ENCODE data around the gene HUNK.

HUNK gene

DNA sequence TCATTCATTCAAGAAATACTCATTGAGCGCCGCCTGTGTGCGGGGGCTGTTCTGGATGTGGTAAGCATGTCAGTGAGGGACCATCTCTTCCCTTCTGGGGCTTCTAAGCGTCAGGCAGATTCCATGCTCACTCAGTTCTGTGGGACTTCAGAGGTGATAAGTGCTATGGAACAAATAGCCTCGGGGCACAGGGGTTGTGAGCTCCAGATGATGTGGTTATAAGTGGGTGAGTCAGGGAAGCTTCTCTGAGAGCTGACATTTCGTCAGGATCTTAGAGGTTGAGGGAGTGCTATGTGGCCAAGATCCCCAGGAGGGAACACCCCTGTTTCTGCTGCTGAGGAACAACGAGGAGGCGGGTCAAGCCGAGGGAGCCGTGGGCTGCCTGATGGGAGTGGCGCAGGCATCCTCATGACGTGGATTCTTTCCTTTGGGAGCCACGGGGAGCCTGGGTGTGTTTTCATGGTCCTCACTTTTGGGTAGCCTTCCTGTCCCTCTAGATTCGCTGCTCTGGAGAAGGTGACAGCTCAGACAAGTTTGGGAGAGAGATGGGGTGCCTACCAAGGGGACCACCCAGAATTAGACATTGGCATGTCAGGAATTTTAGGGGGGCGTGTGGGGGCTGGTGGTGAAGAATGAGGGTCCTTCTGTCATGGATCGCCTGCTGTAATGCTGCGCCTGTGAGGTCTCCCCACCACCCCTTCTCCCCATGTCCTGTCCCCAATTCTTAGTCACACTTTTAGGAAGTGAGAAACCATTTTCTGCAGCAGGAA is 38.5 kb downstream of the HUNK start:
- in situ Hi-C loops (cut with HindIII; ENCODE audit: low pct_ligation_motif_present, low pct_unique_long_range_greater_than_20kb, low sequenced_read_pairs) = no loop called here

DNA sequence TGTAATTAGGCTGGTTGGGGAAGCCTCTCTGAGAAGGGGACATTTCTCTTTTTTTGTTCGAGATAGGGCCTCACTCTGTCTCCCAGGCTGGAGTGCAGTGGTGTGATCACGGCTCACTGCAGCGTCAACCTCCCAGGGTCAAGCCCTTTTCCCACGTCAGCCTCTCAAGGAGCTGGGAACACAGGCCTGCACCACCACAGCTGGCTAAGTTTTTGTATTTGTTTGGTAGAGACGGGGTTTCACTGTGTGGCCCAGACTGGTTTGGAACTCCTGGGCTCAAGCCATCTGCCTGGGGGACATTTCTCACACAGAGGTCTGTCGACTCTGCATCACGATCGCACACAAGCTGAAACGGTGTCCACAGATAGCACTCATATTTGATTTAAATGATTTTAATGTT is 39.7 kb downstream of the HUNK start:
- no peak for DNase-seq
- in situ Hi-C loops (cut with HindIII; ENCODE audit: low pct_ligation_motif_present, low pct_unique_long_range_greater_than_20kb, low sequenced_read_pairs) = no loop called here

More for the DNA sequence above, 38.5 kb downstream of the HUNK start:
- DNase-seq = no peak

DNA sequence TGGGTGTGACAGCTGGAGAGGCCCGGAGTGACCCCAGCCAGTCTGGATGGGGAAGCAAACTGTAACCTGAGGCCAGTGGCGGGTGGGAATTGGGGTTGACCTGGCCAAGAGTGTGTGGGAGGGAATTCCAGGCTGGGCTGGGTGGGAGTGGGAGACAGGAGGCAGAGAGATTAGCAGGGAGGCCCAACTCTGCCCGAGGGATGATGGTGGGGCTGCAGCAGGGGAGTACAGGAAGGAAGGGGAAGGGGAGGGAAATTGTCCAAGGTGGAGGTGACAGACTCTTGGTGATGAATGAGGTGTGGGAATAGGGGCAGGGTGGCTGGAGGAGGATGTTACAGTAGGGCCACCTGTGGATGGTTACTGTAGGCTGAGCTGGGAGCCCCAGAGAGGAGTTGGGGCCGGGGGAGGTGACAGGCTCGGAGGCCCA is 40.4 kb downstream of the HUNK start:
- no peak for DNase-seq
- in situ Hi-C loops (cut with HindIII; ENCODE audit: low pct_ligation_motif_present, low pct_unique_long_range_greater_than_20kb, low sequenced_read_pairs) = no loop called here

DNA sequence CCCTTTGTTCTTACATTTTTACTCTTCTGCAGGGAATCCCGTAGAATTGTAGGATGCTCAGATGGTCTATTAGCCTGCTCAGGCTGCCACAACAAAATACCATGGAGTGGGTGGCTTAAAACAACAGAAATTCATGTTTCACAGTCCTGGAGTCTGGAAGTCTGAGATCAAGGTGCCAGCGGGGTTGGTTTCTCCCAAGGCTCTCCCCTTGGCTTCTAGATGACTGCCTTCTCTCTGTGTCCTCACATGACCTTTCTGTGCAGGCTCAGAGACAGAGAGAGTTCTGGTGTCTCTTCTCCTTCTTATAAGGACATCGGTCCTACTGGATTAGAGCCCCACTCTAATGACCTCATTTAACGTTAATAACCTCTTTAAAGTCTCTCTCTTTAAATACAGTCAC is 41.7 kb downstream of the HUNK start:
- DNase-seq = no peak
- in situ Hi-C loops (cut with HindIII; ENCODE audit: low pct_ligation_motif_present, low pct_unique_long_range_greater_than_20kb, low sequenced_read_pairs) = no loop called here

DNA sequence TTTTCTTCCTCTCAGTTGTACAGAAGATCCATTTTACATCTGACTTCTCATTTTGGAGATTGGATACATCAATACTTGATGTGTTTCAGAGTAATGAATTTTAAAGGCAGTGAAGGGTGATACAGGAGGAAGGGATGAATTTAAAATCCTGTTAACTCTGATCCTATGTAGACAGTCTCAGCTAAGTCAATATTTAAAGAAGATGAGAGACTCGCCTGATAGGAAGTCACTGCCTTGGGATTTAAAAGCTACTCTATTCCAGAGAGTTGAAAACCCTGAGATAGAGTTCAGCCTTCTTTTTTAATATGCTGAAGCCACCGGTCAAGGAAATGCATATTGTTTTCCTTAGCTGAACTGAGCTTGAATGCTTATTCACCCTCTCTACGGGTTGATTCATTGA is 42.7 kb downstream of the HUNK start:
- in situ Hi-C loops (cut with HindIII; ENCODE audit: low pct_ligation_motif_present, low pct_unique_long_range_greater_than_20kb, low sequenced_read_pairs) = no loop called here
- no peak for DNase-seq

DNA sequence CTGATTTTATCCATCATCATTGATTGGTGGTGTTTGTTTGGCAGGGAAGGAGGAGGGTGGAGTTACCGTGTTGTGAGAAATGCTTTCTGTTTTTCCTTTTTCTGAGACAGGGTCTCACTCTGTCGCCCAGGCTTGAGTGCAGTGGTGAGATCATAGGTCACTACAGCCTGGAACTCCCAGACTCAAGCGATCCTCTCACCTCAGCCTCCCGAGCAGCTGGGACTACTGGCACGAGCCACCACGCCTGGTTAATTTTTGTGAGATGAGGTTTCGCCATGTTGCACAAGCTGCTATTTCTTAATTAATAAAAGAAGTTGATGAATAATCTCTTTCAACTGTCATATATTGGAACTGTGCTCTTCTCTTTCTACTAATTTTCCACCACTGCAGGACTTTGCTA is 44.3 kb downstream of the HUNK start:
- in situ Hi-C loops (cut with HindIII; ENCODE audit: low pct_ligation_motif_present, low pct_unique_long_range_greater_than_20kb, low sequenced_read_pairs) = no loop called here
- no peak for DNase-seq

DNA sequence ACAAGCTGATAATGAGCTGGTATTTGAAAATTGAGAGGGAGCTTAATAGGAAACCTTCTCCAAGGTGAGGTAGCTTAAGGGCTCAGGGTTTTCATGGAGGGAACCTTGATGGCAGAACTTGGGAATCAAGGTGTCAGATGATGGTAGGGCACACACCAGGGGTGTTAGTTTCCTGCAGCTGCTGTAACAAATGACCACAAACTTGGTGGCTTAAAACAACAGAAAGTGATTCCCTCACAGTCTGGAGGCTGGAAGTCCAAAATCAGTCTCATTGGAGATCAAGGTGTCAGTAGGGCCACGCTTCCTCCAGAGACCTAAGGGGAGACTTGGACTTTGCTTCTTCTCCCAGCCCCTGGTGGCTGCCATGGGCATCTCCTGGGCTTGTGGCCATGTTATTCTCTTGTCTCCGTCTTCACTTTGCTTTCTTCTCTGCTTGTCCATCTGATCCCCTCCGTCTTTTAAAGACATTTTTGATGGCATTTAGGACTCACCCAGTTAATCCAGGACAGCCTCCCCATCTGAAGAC is 45.5 kb downstream of the HUNK start:
- no peak for DNase-seq
- in situ Hi-C loops (cut with HindIII; ENCODE audit: low pct_ligation_motif_present, low pct_unique_long_range_greater_than_20kb, low sequenced_read_pairs) = no loop called here

DNA sequence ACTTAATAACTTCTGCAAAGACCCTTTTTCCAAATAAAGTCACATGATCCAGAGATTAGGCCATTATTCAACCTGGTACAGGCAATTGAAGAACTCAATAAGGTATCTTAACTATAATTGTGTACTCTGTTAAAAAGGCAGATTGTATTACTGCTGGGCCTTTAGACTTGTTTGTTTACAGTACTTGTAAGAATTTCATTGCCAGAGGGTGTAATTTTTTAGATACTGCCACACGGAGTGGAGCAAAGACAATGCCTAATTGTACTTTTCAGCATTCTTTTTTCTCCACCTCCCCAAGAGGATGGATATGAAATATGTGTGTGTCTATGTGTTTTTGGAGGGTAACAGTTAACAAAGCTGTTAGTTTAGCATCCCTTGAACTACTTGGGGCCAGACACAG is 47.5 kb downstream of the HUNK start:
- in situ Hi-C loops (cut with HindIII; ENCODE audit: low pct_ligation_motif_present, low pct_unique_long_range_greater_than_20kb, low sequenced_read_pairs) = no loop called here
- no peak for DNase-seq

DNA sequence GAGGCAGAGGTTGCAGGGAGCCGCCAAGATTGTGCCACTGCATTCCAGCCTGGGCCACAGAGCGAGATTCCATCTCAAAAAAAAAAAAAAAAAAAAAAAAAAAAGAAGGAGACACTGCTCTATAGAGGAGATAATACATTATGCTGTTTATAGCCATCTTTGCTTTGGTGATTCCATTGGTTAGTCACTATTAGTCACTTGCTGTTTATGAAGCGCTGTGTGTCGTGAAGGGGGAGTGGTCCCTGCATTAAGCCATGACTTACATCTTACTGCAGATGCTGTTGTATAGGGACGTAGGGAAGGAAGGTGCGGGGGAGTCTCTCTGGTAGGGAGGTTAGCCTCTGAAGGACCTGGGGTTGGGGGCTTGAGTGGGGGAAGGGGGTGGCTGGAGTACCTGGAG is 48.3 kb downstream of the HUNK start:
- no peak for DNase-seq
- in situ Hi-C loops (cut with HindIII; ENCODE audit: low pct_ligation_motif_present, low pct_unique_long_range_greater_than_20kb, low sequenced_read_pairs) = no loop called here

DNA sequence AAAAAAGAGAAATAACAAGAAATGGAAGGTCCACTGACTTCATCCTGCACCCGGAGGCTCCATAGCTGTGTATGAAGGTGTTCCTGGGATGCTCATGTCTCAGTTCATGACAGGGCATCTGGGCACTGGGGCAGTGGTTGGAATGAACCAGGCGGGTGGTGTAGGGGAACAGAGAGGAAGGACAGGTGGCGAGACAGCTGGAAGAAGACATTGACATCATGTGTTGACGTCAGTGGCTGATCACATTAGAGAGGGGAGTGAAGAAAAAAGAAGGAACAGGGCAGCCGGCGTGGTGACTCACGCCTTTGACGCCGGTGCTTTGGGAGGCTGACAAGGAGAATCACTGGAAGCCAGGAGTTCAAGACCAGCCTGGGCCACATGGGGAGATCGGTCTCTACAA is 50.1 kb downstream of the HUNK start:
- in situ Hi-C loops (cut with HindIII; ENCODE audit: low pct_ligation_motif_present, low pct_unique_long_range_greater_than_20kb, low sequenced_read_pairs) = no loop called here
- DNase-seq = no peak

DNA sequence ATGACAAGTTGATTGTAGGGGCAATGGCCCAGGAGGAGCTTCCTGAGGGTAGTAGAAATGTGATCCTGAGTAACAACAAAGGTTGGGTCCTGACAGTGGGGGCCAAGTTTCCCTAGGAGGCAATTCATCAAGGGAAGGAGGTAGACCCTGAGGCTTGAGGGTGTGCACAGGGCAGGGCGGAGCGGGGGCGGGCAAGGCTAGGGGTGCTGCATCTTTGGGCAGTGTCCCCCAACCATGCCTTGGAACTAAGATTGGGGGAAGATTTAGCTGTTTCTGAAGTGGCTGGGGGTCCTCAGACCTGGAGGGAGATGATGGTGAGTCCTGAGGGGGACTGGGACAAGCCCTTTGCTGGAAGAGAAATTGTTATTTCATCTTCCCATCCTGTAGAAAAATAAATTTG is 50.9 kb downstream of the HUNK start:
- no peak for DNase-seq
- in situ Hi-C loops (cut with HindIII; ENCODE audit: low pct_ligation_motif_present, low pct_unique_long_range_greater_than_20kb, low sequenced_read_pairs) = no loop called here

DNA sequence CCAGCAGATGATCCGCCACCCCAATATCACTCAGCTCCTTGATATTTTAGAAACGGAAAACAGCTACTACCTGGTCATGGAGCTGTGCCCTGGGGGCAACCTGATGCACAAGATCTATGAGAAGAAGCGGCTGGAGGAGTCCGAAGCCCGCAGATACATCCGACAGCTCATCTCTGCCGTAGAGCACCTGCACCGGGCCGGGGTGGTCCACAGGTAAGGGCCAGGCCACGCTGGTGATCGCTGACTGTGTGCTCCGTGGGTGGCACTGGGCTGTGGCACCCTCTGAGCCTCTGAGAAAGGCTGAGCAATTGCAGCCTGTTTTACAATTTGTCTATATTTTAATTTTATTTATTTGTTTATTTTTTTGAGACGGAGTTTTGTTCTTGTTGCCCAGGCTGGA is 51.7 kb downstream of the HUNK start:
- in situ Hi-C loops (cut with HindIII; ENCODE audit: low pct_ligation_motif_present, low pct_unique_long_range_greater_than_20kb, low sequenced_read_pairs) = no loop called here
- DNase-seq = no peak

DNA sequence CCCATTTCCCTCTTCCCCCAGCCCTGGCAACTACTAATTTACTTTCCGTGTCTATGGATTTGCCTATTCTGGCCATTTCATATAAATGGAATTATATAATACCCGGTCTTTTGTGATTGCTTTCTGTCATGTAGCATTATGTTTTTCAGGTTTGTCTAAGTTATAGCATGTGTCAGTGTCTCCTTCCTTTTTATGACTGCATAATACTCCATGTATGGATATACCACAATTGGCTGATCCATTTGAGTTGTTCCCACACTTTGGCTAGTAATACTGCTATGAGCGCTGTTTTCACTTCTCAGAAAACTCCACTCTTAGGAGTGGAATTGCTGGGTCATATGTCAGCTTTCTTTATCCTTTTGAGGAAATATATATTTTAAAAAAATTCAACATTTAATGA is 53.7 kb downstream of the HUNK start:
- in situ Hi-C loops (cut with HindIII; ENCODE audit: low pct_ligation_motif_present, low pct_unique_long_range_greater_than_20kb, low sequenced_read_pairs) = no loop called here
- DNase-seq = no peak

DNA sequence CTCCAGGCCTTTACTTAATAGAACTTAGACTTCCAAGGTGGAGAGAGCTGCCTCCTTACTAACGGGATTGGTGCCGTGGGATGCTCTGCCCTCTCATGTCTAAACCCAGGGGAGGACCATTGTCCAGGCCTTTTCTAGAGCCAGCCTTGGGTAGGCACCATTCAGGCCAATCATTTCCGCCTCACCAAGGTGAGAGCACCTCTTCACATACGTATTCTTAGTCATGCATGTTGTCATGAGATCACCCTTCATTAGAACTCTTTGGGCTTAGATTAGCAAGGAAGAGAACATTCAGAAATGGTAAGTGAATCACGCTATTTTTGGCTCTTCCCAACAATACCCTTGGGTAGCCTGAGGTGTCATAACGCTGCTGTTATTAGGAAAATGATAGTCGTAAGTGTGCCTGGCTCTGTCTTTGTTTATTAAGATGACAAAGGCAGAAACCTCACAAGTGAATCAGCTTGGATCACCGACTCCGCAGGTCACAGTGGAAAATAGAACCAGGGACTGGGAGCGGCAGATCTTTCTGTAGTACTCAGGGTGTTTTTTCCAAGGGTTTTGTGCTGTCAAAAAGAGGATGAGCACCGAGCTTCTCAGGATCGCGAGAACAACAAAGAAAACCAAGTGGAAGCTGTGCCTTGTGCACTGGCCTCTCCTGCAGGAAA is 55.0 kb downstream of the HUNK start:
- no peak for DNase-seq

DNA sequence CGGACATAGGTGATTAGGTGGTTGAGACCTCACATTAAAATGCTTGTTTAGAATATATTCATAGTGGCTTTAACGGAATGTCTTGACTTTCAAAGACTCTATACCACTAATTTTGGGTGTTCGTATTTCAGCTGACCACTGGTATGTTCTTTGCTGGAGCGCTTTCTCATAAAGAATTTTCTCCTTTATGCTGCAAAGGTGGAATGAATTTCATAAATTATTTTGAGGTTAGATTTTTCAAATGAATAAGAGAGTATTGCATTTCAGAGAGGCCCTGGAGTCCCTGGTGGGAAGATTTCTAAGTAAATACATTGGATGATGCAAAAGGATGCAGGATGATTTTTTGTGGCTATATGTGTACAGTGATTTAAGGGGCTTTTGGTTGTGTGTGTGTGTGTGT is 55.8 kb downstream of the HUNK start:
- no peak for DNase-seq
- in situ Hi-C loops (cut with HindIII; ENCODE audit: low pct_ligation_motif_present, low pct_unique_long_range_greater_than_20kb, low sequenced_read_pairs) = no loop called here

More for the DNA sequence above, 55.0 kb downstream of the HUNK start:
- in situ Hi-C loops (cut with HindIII; ENCODE audit: low pct_ligation_motif_present, low pct_unique_long_range_greater_than_20kb, low sequenced_read_pairs) = no loop called here

DNA sequence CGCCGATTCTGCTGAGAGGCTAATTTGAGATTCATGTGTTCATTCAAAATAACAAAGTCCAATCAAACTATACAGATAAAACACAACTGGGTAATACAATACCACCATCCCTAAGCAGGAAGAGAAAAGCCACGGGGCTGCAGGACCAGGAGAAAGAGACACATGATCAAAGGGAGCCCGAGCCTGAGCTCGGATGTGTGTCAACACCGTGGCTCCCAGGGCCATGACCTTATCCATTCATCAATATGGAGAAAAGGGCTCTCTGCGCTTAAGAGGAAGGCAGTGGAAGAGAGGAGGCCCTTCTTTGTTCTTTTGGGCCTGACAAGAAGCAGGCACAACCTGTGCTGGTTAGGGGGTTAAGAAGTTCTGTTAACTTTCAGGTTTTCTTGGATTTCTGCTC is 56.7 kb downstream of the HUNK start:
- in situ Hi-C loops (cut with HindIII; ENCODE audit: low pct_ligation_motif_present, low pct_unique_long_range_greater_than_20kb, low sequenced_read_pairs) = no loop called here
- no peak for DNase-seq

DNA sequence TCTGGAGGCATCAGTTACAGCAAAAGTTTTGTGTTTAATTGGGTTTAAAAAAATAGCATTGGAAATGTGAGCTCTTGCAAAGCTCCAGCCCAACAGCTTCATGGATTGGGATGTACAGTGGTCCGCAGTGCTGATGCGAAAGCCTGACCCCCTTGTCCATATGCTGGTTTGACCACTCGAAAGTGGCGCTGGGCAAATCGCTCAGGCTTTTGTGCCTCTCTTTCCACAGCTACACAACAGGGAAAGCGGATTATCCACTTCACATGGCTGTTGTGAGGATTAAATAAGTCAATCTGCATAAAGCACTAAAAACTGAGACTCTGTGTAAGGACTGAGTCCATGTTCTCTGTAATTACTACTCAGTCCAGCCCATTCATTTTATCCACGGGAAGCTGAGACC is 57.2 kb downstream of the HUNK start:
- no peak for DNase-seq
- in situ Hi-C loops (cut with HindIII; ENCODE audit: low pct_ligation_motif_present, low pct_unique_long_range_greater_than_20kb, low sequenced_read_pairs) = no loop called here

DNA sequence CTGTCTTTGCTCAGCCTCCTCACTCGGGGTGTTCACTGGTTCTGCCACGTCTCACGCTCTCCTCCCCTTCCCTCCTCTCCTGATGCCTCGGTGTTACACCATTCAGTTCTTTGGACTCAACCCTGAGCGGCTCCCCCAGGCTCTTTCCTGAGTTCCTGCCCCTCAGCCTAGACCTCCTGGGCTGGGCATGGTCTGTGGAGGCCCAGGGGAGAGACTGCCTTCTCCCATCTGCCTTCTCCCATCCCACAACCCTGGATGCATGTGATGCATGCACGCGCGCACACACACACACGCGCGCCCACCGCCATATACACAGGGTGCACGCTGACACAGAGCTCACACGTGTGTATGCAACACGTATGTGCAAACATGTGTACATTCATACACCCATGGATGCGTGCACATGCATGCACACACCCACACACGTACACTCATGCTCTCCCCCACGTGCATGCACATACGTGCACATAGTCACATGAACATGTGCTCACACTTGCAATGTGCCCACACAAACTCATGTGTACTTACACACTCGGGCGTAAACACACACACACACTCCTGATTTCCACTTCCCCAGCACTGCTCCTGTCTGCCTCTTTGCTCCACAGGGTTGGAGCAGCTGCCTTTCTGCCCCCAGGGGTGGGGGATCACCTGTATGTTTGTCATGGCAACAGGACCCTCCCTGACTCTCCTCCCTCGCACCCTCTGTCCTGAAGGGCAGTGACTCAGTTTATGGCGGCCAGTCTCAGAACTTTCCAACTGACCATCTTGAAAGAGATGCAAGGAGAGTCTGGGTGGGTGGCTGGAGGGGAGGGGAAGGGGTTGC is 59.0 kb downstream of the HUNK start:
- in situ Hi-C loops (cut with HindIII; ENCODE audit: low pct_ligation_motif_present, low pct_unique_long_range_greater_than_20kb, low sequenced_read_pairs) = no loop called here
- DNase-seq = no peak

DNA sequence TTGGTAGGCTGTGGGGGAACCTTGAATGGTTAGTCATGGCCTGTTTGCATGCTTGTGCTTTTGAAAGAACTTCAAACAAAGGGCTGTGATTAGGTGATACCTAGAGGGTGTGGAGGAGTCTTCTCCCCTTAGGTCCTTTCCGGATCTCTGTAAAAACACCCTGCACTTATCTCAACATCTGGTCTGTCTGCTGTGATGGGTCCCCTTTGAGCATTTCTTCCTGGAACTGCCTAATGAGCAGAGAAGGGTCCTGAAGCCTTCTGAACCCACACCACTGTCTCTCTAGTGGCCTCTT is 59.6 kb downstream of the HUNK start:
- in situ Hi-C loops (cut with HindIII; ENCODE audit: low pct_ligation_motif_present, low pct_unique_long_range_greater_than_20kb, low sequenced_read_pairs) = no loop called here
- no peak for DNase-seq

All from ACHN (cell line).